Trophoblast cell (in vitro differentiated cells and primary cell): ENCODE measurements around the gene HOXB7.
A peak's percentile ranks its signal among the peaks of the same experiment; 100 is the strongest.

Experiments used
- DNase-seq, 2 donors: peaks; one replicate each; pipeline ENCODE4 v3.0.0-alpha.2; 2016
- H2AFZ ChIP-seq: 2 replicates; pipeline ENCODE4 v1.6.1; 2013; ENCODE audit warnings: low read length, moderate library complexity, mild to moderate bottlenecking; ENCODE audit not compliant: insufficient read depth, poor library complexity
- H2AK5ac ChIP-seq: 2 replicates; pipeline ENCODE4 v1.6.1; 2013; ENCODE audit warnings: mild to moderate bottlenecking, low read length
- H2BK120ac ChIP-seq: 2 replicates; pipeline ENCODE4 v1.6.1; 2013; ENCODE audit warnings: low read length, mild to moderate bottlenecking, moderate library complexity; ENCODE audit not compliant: insufficient read depth, poor library complexity
- H2BK12ac ChIP-seq: 2 replicates; pipeline ENCODE4 v1.6.1; 2013; ENCODE audit warnings: mild to moderate bottlenecking, low read length, moderate library complexity
- H2BK5ac ChIP-seq: 2 replicates; pipeline ENCODE4 v1.6.1; 2013; ENCODE audit warnings: low read length, low read depth, moderate library complexity, mild to moderate bottlenecking; ENCODE audit not compliant: poor library complexity
- H3K14ac ChIP-seq: 2 replicates; pipeline ENCODE4 v1.6.1; 2013; ENCODE audit warnings: mild to moderate bottlenecking, low read length
- H3K18ac ChIP-seq: 2 replicates; pipeline ENCODE4 v1.6.1; 2013; ENCODE audit warnings: mild to moderate bottlenecking, low read length
- H3K23ac ChIP-seq: 2 replicates; pipeline ENCODE4 v1.6.1; 2013; ENCODE audit warnings: low read length
- H3K27ac ChIP-seq: 2 replicates; pipeline ENCODE4 v1.5.1; 2013; ENCODE audit warnings: low read depth, mild to moderate bottlenecking, inconsistent platforms, low read length, moderate library complexity
- H3K27me3 ChIP-seq: 2 replicates; pipeline ENCODE4 v1.6.1; 2013; ENCODE audit warnings: inconsistent platforms, mild to moderate bottlenecking, low read length, moderate library complexity; ENCODE audit not compliant: insufficient read depth
- H3K36me3 ChIP-seq, 2 experiments: 1 replicate in 1 of 2; 2 replicates in 1 of 2; pipeline ENCODE4 v1.6.1; 2013; ENCODE audit warnings: low read length in 2 of 2, mild to moderate bottlenecking in 2 of 2, moderate library complexity in 1 of 2; ENCODE audit not compliant: insufficient read depth in 2 of 2, control insufficient read depth in 1 of 2
- H3K4ac ChIP-seq: 2 replicates; pipeline ENCODE4 v1.6.1; 2013; ENCODE audit warnings: low read depth, mild to moderate bottlenecking, low read length, moderate library complexity
- H3K4me1 ChIP-seq, 2 experiments: 1 replicate in 1 of 2; 2 replicates in 1 of 2; pipeline ENCODE4 v1.6.1; 2013; ENCODE audit warnings: low read length in 2 of 2, mild to moderate bottlenecking in 2 of 2, moderate library complexity in 1 of 2; ENCODE audit not compliant: insufficient read depth in 2 of 2, control insufficient read depth in 1 of 2
- H3K4me2 ChIP-seq: 2 replicates; pipeline ENCODE4 v1.6.1; 2013; ENCODE audit warnings: inconsistent platforms, mild to moderate bottlenecking, low read length, moderate library complexity
- H3K4me3 ChIP-seq: 2 replicates; pipeline ENCODE4 v1.5.1; 2013; ENCODE audit warnings: mild to moderate bottlenecking, low read depth, low read length, inconsistent platforms
- H3K79me1 ChIP-seq: one replicate; pipeline ENCODE4 v1.6.1; 2013; ENCODE audit warnings: low read length
- H3K79me2 ChIP-seq: 2 replicates; pipeline ENCODE4 v1.6.1; 2013; ENCODE audit warnings: low read length, mild to moderate bottlenecking; ENCODE audit not compliant: control insufficient read depth, insufficient read depth, poor library complexity
- H3K9ac ChIP-seq: 2 replicates; pipeline ENCODE4 v1.6.1; 2013; ENCODE audit warnings: mild to moderate bottlenecking, low read length
- H3K9me3 ChIP-seq: 2 replicates; pipeline ENCODE4 v1.6.1; 2013; ENCODE audit warnings: low read depth, mild to moderate bottlenecking, control low read depth, inconsistent platforms, low read length; ENCODE audit not compliant: insufficient read depth
- H4K12ac ChIP-seq: 2 replicates; pipeline ENCODE4 v1.6.1; 2013; ENCODE audit warnings: low read depth, mild to moderate bottlenecking, low read length, moderate library complexity
- H4K8ac ChIP-seq: 2 replicates; pipeline ENCODE4 v1.6.1; 2013; ENCODE audit warnings: low read depth, mild to moderate bottlenecking, low read length, moderate library complexity
- H4K91ac ChIP-seq: one replicate; pipeline ENCODE4 v1.6.1; 2013; ENCODE audit warnings: low read depth, mild to moderate bottlenecking, low read length, moderate library complexity
- WGBS: extraction: QIAGEN DNeasy Blood & Tissue Kit; methylation state at CpG from one replicate; pipeline ENCODE4 v1.1.7; 2013; ENCODE audit warnings: missing lambda C conversion rate; ENCODE audit not compliant: insufficient read length, insufficient coverage; ENCODE audit errors: extremely low coverage; 5-methylcytosine and 5-hydroxymethylcytosine counted together

HOXB7 gene

DNA sequence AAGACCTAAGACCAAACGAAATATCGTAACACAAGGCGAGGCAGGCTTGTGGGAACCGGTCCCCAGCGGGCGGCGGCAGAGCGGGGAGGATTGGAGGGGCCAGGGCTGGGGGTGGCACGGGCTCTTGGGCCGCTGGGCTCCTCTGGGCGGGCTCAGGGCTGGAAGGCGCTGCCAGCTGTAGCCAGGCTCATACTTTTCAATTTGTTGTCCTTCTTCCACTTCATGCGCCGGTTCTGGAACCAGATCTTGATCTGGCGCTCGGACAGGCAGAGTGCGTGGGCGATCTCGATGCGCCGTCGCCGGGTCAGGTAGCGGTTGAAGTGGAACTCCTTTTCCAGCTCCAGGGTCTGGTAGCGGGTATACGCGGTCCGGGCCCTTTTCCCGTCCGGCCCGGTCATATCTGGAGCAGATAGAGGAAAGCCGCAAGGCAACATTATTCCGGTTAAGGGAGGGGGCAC lies 18.7 kb downstream of the HOXB7 start:
- WGBS: no CpG with 5 or more reads among the region's 33 CpGs

DNA sequence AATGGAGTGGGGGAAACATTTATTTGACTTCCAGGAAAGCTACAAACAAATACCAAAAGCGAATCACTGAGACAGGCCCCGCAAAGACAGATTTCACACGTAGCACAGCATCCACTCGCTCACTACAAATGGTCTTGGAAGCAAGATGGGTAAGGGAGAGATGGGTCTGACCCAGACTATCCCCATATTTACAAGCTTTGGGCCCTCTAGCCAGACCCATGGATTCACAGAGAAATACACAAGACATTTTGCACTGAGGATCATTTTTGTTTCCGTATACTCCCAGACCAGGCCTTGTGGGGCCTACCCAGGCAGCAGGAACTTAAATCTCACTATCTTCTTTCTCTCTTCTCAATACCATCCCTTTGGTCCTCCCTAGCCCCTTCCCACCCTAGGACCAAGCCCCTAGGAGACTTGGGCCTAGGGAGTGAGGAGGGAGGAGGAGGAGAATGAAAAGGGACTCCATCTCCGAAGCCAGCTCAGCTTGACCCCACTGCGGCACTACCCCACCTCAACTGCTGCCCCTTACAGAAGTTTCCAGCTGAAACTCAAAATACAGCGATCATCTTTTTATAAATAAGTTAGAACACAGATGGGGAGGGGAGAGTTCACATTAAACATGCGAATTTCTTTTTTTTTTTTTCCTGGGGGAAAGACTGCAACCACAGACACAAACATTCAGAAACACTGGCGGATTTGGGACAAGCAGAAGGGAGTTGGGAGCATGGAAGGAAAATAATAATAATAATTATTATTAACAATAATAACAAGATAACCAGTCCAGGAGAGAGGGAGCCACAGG lies 19.4 kb downstream of the HOXB7 start:
- peaks cover 3 to 10% of the 10 kb centered on the region in 2 experiments for H3K36me3 ChIP-seq
- DNase-seq: no peak
- no peak overlapping the region for H3K27ac ChIP-seq
- H3K4me2 ChIP-seq: no peak overlapping the region
- H3K4me3 ChIP-seq: no peak overlapping the region
- no peak overlapping the region for H2BK5ac ChIP-seq
- H3K18ac ChIP-seq: no peak overlapping the region
- H4K12ac ChIP-seq: no peak overlapping the region
- no peak overlapping the region for H3K9ac ChIP-seq
- no peak overlapping the region for H3K14ac ChIP-seq
- H3K9me3 ChIP-seq: no peaks in the 10 kb centered on the region
- H3K79me2 ChIP-seq: peaks cover 9% of the 10 kb centered on the region
- H3K4ac ChIP-seq: no peak overlapping the region
- H2BK12ac ChIP-seq: no peak overlapping the region
- no peaks in the 10 kb centered on the region for H3K27me3 ChIP-seq
- no peak overlapping the region for H2AFZ ChIP-seq
- H2BK120ac ChIP-seq: no peak overlapping the region
- H3K79me1 ChIP-seq: peaks cover 10% of the 10 kb centered on the region
- no peak overlapping the region for H4K91ac ChIP-seq
- no peak overlapping the region for H4K8ac ChIP-seq
- H3K23ac ChIP-seq: no peak overlapping the region
- no CpG with 5 or more reads among the region's 10 CpGs for WGBS
- peaks cover 35 to 47% of the 10 kb centered on the region in 2 experiments for H3K4me1 ChIP-seq
- H2AK5ac ChIP-seq: no peak overlapping the region

More for the DNA sequence above, 18.7 kb downstream of the HOXB7 start:
- Histone ChIP-seq H3K79me2 (peaks cover 9% of the 10 kb centered on the region), H3K9me3 (no peaks in the 10 kb centered on the region), H3K9ac (no peak overlapping the region), H3K18ac (no peak overlapping the region), H3K4ac (no peak overlapping the region), H2BK5ac (no peak overlapping the region), H4K91ac (peak overlapping the region; percentile 37), H2BK12ac (no peak overlapping the region), H3K27ac (no peak overlapping the region), H2BK120ac (no peak overlapping the region), H4K8ac (peak overlapping the region; percentile 20), H3K23ac (no peak overlapping the region), H3K4me1 (peaks cover 38 to 51% of the 10 kb centered on the region in 2 experiments), H2AK5ac (no peak overlapping the region), H3K27me3 (no peaks in the 10 kb centered on the region), H4K12ac (no peak overlapping the region), H3K4me3 (no peak overlapping the region), H3K36me3 (peaks cover 3 to 10% of the 10 kb centered on the region in 2 experiments), H2AFZ (peak overlapping the region; percentile 44), H3K14ac (no peak overlapping the region), H3K79me1 (peaks cover 11% of the 10 kb centered on the region), H3K4me2 (peak overlapping the region; percentile 84)
- DNase-seq: no peak

DNA sequence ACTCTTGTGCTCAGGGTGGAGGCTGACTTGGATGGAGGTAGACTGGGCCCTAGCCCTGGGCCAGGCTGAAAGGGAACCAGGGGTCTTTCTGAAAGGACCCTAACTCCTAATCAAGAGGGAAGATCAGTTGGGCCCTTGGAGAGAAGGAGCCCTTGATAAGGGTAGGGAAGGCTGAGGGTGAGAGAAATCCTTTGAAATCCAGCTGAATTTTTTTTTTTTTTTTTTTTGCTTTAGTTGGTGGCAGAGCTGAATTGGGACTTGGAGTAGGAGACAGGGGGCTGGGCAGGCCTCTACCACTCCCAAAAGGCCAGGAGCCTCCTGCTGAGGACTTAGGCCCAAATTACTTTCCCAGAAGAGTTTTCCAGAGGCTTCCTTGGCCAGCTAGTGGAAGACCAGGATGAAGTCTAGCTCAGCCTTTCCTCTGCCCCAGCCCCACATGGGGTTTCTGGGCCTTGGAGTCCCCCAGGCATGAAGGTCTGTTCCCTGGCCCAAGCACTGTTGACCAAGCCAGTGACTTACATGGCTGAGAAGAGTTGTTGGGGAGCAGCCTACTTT lies 20.1 kb downstream of the HOXB7 start:
- Histone ChIP-seq H3K36me3 (peaks cover 3 to 6% of the 10 kb centered on the region in 2 experiments), H2AFZ (no peak overlapping the region), H3K9ac (no peak overlapping the region), H2BK5ac (peak overlapping the region; percentile 2), H2AK5ac (peak overlapping the region; percentile 26), H3K4me2 (peak overlapping the region; percentile 62), H3K23ac (no peak overlapping the region), H3K4me1 (peaks cover 29 to 47% of the 10 kb centered on the region in 2 experiments), H4K91ac (peak overlapping the region; percentile 28), H4K12ac (no peak overlapping the region), H3K79me1 (peaks cover 10% of the 10 kb centered on the region), H3K4ac (peak overlapping the region; percentile 50), H3K27ac (no peak overlapping the region), H3K14ac (no peak overlapping the region), H3K9me3 (no peaks in the 10 kb centered on the region), H3K18ac (no peak overlapping the region), H4K8ac (no peak overlapping the region), H2BK12ac (peak overlapping the region; percentile 58), H3K27me3 (no peaks in the 10 kb centered on the region), H3K4me3 (no peak overlapping the region), H2BK120ac (no peak overlapping the region), H3K79me2 (peaks cover 4% of the 10 kb centered on the region)
- no peak for DNase-seq

DNA sequence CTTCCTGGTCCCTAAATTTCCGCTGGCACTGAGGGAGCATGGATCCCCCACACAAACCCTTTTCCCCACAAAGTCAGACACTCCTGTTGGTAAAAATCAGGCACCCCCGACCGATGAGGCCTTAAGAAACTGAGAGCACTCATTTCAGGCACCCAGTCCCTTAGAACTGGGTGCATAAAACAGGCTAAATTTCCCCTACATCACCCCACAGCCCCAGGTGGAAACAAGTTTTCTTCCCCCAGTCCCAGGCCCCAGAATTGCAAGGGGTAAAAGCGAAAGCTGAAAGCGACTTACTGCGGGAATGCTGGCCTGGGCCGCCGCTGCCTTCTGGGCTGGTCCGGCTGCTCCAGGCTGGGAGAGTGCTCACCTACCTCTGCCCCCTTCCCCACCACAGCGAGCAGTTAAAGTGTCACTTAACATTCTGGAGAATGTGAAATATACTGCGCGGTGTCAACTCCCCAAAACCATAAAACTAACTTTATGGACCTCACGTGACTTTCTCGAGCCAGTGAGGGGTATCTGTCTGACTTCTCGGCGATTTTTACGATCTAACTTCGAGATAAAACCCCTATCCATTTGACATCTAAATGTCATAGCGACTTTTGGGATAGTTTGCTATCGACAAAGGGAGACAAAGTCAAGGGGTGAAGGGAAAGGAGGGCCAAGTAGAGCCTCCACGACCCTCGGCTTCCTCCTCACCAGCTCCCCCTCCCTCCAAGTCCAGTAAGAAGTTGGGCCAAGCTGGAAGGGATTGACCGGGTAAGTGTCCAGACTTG lies 20.8 kb downstream of the HOXB7 start, which contains the start of gene HOXB3:
TSS of gene HOXB3 (minus strand) at position 411 of the 776 bp plus-strand sequence. CDS start 37,767 bp downstream, outside the sequence.
- Histone ChIP-seq H3K4me2 (peak within 1 kb of the TSS; percentile 62), H3K9me3 (no peaks in the 10 kb centered on the region), H3K18ac (no peak within 1 kb of the TSS), H3K4ac (peak within 1 kb of the TSS; percentile 50), H3K79me1 (peaks cover 12% of the 10 kb centered on the region), H3K4me3 (no peak within 1 kb of the TSS), H3K4me1 (peaks cover 29 to 47% of the 10 kb centered on the region in 2 experiments), H3K23ac (no peak within 1 kb of the TSS), H3K27me3 (no peaks in the 10 kb centered on the region), H3K9ac (no peak within 1 kb of the TSS), H3K14ac (peak within 1 kb of the TSS; percentile 42), H2BK12ac (peak within 1 kb of the TSS; percentile 58), H4K91ac (peak within 1 kb of the TSS; percentile 32), H2BK120ac (peak within 1 kb of the TSS; percentile 34), H3K79me2 (peaks cover 4% of the 10 kb centered on the region), H3K36me3 (peaks cover 2% of the 10 kb centered on the region in 2 experiments), H4K12ac (no peak within 1 kb of the TSS), H2BK5ac (peak within 1 kb of the TSS; percentile 2), H4K8ac (peak within 1 kb of the TSS; percentile 58), H2AFZ (no peak within 1 kb of the TSS), H3K27ac (peak within 1 kb of the TSS; percentile 29), H2AK5ac (peak within 1 kb of the TSS; percentile 26)
- DNase-seq: no peak
- WGBS: no CpG with 5 or more reads among the region's 23 CpGs
